GM23338 (cell line): Measurements from ENCODE around the gene CAMTA1. TPM values are rescaled to one million over a fixed set of nuclear protein-coding genes. Genes with fewer than 3 reads are reported as not detected.

Source experiments
- ATAC-seq: fragments of 200-7000 bp; cut with Tn5 transposase; 3 replicates; pipeline ENCODE4 v1.9.1; 2020
- DNase-seq: peaks from one replicate; pipeline ENCODE4 v3.0.0-alpha.2; 2015; ENCODE audit warnings: low spot score
- H2AFZ ChIP-seq: fragments of 200-600 bp; sonication (generic); 2 replicates; pipeline ENCODE4 v1.8.0; 2016; ENCODE audit warnings: antibody characterized with exemption, mild to moderate bottlenecking, moderate library complexity
- H3F3A ChIP-seq: fragments of 200-600 bp; sonication (generic); replicated peaks from 2 replicates; pipeline ENCODE4 v1.8.0; 2017; ENCODE audit warnings: antibody characterized with exemption, mixed run types, low read depth
- H3K27ac ChIP-seq: fragments of 200-600 bp; sonication (generic); 2 replicates; pipeline ENCODE4 v1.6.1; 2016; ENCODE audit warnings: low read depth
- H3K27me3 ChIP-seq: fragments of 200-600 bp; sonication (generic); 2 replicates; pipeline ENCODE4 v1.8.0; 2016; ENCODE audit warnings: mild to moderate bottlenecking, mixed run types, moderate library complexity; ENCODE audit not compliant: insufficient read depth
- H3K36me3 ChIP-seq: fragments of 200-600 bp; sonication (generic); 2 replicates; pipeline ENCODE4 v1.8.0; 2016; ENCODE audit warnings: mild to moderate bottlenecking; ENCODE audit not compliant: insufficient read depth
- H3K4me1 ChIP-seq: fragments of 200-600 bp; sonication (generic); 2 replicates; pipeline ENCODE4 v1.8.0; 2016; ENCODE audit warnings: mild to moderate bottlenecking, moderate library complexity; ENCODE audit not compliant: insufficient read depth
- H3K4me2 ChIP-seq: fragments of 200-600 bp; sonication (generic); 2 replicates; pipeline ENCODE4 v1.7.1; 2017; ENCODE audit warnings: mixed run types
- H3K4me3 ChIP-seq: fragments of 200-600 bp; sonication (generic); 2 replicates; pipeline ENCODE4 v1.6.1; 2016; ENCODE audit warnings: mixed run types
- H3K79me2 ChIP-seq: fragments of 200-600 bp; sonication (generic); replicated peaks from 2 replicates; pipeline ENCODE4 v1.8.0; 2017; ENCODE audit warnings: mild to moderate bottlenecking; ENCODE audit not compliant: insufficient read depth
- H3K9me2 ChIP-seq: fragments of 200-600 bp; sonication (generic); 2 replicates; pipeline ENCODE4 v1.8.0; 2017; ENCODE audit not compliant: insufficient read depth
- H4K20me1 ChIP-seq: fragments of 200-600 bp; sonication (generic); replicated peaks from 2 replicates; pipeline ENCODE4 v1.8.0; 2017; ENCODE audit warnings: mild to moderate bottlenecking; ENCODE audit not compliant: insufficient read depth
- H3K27ac Mint-ChIP-seq: 2 replicates; pipeline ENCODE4 v1.8.0; 2020; ENCODE audit warnings: inconsistent platforms, mild to moderate bottlenecking, moderate library complexity, mixed read lengths
- H3K27me3 Mint-ChIP-seq: 3 replicates; pipeline ENCODE4 v1.8.0; 2022; ENCODE audit warnings: low read depth, mild to moderate bottlenecking, moderate library complexity, mixed read lengths, inconsistent platforms; ENCODE audit not compliant: insufficient read depth, poor library complexity
- H3K36me3 Mint-ChIP-seq: 3 replicates; pipeline ENCODE4 v1.8.0; 2021; ENCODE audit warnings: low read depth, mild to moderate bottlenecking, inconsistent platforms, moderate library complexity, mixed read lengths
- H3K4me1 Mint-ChIP-seq: 3 replicates; pipeline ENCODE4 v1.8.0; 2020; ENCODE audit warnings: mild to moderate bottlenecking, inconsistent platforms, mixed read lengths
- H3K4me3 Mint-ChIP-seq: 3 replicates; pipeline ENCODE4 v1.8.0; 2021; ENCODE audit warnings: moderate library complexity, mild to moderate bottlenecking, inconsistent platforms, mixed read lengths
- H3K9me3 Mint-ChIP-seq: 3 replicates; pipeline ENCODE4 v1.8.0; 2020; ENCODE audit warnings: moderate library complexity, mild to moderate bottlenecking, inconsistent platforms, mixed read lengths
- CREB1 ChIP-seq: fragments of 250-450 bp; sonication (Bioruptor Pico); IDR thresholded peaks from 2 replicates; pipeline ENCODE4 v1.5.0; 2020; ENCODE audit warnings: low read depth, mild to moderate bottlenecking, moderate library complexity
- EZH2 ChIP-seq: fragments of 200-600 bp; sonication (generic); IDR thresholded peaks from one replicate; pipeline ENCODE4 v1.8.0; 2017; ENCODE audit warnings: antibody characterized with exemption, mild to moderate bottlenecking, low read depth; ENCODE audit not compliant: unreplicated experiment
- EZH2phosphoT487 ChIP-seq: fragments of 200-600 bp; sonication (generic); IDR thresholded peaks from one replicate; pipeline ENCODE4 v1.8.1; 2018; ENCODE audit warnings: antibody characterized with exemption; ENCODE audit not compliant: unreplicated experiment
- JUNB ChIP-seq: IDR thresholded peaks from one replicate; pipeline ENCODE4 v1.6.1; 2016; ENCODE audit warnings: antibody characterized with exemption; ENCODE audit not compliant: unreplicated experiment
- NANOG ChIP-seq: IDR thresholded peaks from 2 replicates; pipeline ENCODE4 v1.6.1; 2016; ENCODE audit warnings: antibody characterized with exemption, borderline replicate concordance
- POLR2AphosphoS5 ChIP-seq: IDR thresholded peaks from 2 replicates; pipeline ENCODE4 v1.6.1; 2016; ENCODE audit warnings: antibody characterized with exemption, low read depth
- STAT1 ChIP-seq: IDR thresholded peaks from one replicate; pipeline ENCODE4 v1.6.1; 2016; ENCODE audit warnings: antibody characterized with exemption; ENCODE audit not compliant: unreplicated experiment
- ZNF114 ChIP-seq: fragments of 250-450 bp; sonication (Bioruptor Pico); IDR thresholded peaks from 2 replicates; pipeline ENCODE4 v1.5.0; 2020; ENCODE audit warnings: mild to moderate bottlenecking, moderate library complexity
- ZNF331 ChIP-seq: fragments of 250-450 bp; sonication (Bioruptor Pico); IDR thresholded peaks from 2 replicates; pipeline ENCODE4 v1.5.0; 2020; ENCODE audit warnings: low read depth, mild to moderate bottlenecking, moderate library complexity
- polyA plus RNA-seq: library from polyadenylated mRNA; unstranded; fragments of >200 nt; fragmentation: Nextera tagmentation; extraction: Ambion mirVana; gene quantifications from 2 replicates; pipeline ENCODE4 v1.2.1, GENCODE V29; 2016
- total RNA-seq: library from RNA; depleted of rRNA; stranded (reverse); fragments of >200 nt; shearing (Covaris generic); gene quantifications from 2 replicates; pipeline ENCODE4 v1.2.3, GENCODE V29; 2014
- TF ChIP-seq, protein P1 (sequence below): IDR thresholded peaks from one replicate; pipeline ENCODE4 v1.6.1; 2018; ENCODE audit warnings: antibody characterized with exemption; ENCODE audit not compliant: unreplicated experiment
- TF ChIP-seq, protein P2 (sequence below), 2 experiments: fragments of 200-600 bp in 1 of 2; sonication (generic) in 1 of 2; conservative IDR thresholded peaks; 2 replicates each; pipeline versions ENCODE4 v1.5.1 to v1.6.1; 2016 to 2017; ENCODE audit warnings: antibody characterized with exemption in 2 of 2, low read depth in 2 of 2, mild to moderate bottlenecking in 2 of 2, moderate library complexity in 1 of 2
- TF ChIP-seq, protein P3 (sequence below): IDR thresholded peaks from 2 replicates; pipeline ENCODE4 v1.6.1; 2016; ENCODE audit warnings: antibody characterized with exemption

The CAMTA1 gene
- total and polyA plus RNA-seq, 2 experiments from 2014 or later = 115 to 519 TPM

DNA sequence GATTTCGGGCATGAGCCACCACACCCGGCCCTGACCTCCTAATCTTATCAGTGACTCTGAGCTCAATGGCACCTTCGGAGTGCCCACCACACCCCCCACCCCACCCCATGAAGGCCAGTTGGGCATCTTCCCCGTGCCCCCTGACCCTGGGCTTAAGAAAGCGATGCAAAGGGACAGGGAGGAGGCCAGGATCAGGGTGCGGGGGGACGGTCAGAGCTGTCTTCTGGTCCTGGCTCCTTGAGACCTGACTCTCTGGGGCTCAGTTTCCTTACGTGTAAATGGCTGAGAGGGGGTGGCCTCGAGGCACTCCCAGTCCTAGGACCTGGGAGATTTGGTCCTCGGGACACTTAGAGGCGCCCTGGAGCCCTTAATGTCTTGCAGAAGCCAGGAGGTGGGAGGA is 881.9 kb downstream of the CAMTA1 start:
- Mint-ChIP-seq H3K27me3 (peaks cover 6% of the 10 kb centered on the region), H3K4me1 (peaks cover 18% of the 10 kb centered on the region), H3K36me3 (no peaks in the 10 kb centered on the region), H3K9me3 (no peaks in the 10 kb centered on the region), H3K4me3 (no peak overlapping the region), H3K27ac (no peak overlapping the region)
- TF ChIP-seq STAT1 (no peak), CREB1 (CRISPR knock-in tag) (no peak), ZNF331 (CRISPR knock-in tag) (no peak), EZH2 (no peak), JUNB (no peak), EZH2phosphoT487 (no peak), ZNF114 (no peak), POLR2AphosphoS5 (no peak), NANOG (no peak)
- TF ChIP-seq, protein P1, sequence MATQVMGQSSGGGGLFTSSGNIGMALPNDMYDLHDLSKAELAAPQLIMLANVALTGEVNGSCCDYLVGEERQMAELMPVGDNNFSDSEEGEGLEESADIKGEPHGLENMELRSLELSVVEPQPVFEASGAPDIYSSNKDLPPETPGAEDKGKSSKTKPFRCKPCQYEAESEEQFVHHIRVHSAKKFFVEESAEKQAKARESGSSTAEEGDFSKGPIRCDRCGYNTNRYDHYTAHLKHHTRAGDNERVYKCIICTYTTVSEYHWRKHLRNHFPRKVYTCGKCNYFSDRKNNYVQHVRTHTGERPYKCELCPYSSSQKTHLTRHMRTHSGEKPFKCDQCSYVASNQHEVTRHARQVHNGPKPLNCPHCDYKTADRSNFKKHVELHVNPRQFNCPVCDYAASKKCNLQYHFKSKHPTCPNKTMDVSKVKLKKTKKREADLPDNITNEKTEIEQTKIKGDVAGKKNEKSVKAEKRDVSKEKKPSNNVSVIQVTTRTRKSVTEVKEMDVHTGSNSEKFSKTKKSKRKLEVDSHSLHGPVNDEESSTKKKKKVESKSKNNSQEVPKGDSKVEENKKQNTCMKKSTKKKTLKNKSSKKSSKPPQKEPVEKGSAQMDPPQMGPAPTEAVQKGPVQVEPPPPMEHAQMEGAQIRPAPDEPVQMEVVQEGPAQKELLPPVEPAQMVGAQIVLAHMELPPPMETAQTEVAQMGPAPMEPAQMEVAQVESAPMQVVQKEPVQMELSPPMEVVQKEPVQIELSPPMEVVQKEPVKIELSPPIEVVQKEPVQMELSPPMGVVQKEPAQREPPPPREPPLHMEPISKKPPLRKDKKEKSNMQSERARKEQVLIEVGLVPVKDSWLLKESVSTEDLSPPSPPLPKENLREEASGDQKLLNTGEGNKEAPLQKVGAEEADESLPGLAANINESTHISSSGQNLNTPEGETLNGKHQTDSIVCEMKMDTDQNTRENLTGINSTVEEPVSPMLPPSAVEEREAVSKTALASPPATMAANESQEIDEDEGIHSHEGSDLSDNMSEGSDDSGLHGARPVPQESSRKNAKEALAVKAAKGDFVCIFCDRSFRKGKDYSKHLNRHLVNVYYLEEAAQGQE = no peak
- TF ChIP-seq, protein P2, sequence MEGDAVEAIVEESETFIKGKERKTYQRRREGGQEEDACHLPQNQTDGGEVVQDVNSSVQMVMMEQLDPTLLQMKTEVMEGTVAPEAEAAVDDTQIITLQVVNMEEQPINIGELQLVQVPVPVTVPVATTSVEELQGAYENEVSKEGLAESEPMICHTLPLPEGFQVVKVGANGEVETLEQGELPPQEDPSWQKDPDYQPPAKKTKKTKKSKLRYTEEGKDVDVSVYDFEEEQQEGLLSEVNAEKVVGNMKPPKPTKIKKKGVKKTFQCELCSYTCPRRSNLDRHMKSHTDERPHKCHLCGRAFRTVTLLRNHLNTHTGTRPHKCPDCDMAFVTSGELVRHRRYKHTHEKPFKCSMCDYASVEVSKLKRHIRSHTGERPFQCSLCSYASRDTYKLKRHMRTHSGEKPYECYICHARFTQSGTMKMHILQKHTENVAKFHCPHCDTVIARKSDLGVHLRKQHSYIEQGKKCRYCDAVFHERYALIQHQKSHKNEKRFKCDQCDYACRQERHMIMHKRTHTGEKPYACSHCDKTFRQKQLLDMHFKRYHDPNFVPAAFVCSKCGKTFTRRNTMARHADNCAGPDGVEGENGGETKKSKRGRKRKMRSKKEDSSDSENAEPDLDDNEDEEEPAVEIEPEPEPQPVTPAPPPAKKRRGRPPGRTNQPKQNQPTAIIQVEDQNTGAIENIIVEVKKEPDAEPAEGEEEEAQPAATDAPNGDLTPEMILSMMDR (conservative IDR thresholded peaks at IDR 0.05; ENCODE audit: low read depth in 2 of 2) = no peak
- TF ChIP-seq, protein P3, sequence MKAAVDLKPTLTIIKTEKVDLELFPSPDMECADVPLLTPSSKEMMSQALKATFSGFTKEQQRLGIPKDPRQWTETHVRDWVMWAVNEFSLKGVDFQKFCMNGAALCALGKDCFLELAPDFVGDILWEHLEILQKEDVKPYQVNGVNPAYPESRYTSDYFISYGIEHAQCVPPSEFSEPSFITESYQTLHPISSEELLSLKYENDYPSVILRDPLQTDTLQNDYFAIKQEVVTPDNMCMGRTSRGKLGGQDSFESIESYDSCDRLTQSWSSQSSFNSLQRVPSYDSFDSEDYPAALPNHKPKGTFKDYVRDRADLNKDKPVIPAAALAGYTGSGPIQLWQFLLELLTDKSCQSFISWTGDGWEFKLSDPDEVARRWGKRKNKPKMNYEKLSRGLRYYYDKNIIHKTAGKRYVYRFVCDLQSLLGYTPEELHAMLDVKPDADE = no peak
- Histone ChIP-seq H3K79me2 (no peaks in the 10 kb centered on the region), H3K4me2 (no peak overlapping the region), H2AFZ (no peak overlapping the region; the same call in 1 of the 2 replicates), H3K4me3 (no peak overlapping the region), H3F3A (no peaks in the 10 kb centered on the region), H3K27me3 (no peaks in the 10 kb centered on the region), H3K36me3 (no peaks in the 10 kb centered on the region), H3K4me1 (peaks cover 10% of the 10 kb centered on the region), H4K20me1 (no peaks in the 10 kb centered on the region), H3K9me2 (no peaks in the 10 kb centered on the region), H3K27ac (no peak overlapping the region)
- ATAC-seq (no peak), DNase-seq (no peak)
